ENCODE measurements around the gene OBP2B.
"Not testable (repeated sequence)": the region's sequence is repeated elsewhere in the genome, so short reads cannot be mapped to it uniquely, and the experiment has no call there.

The OBP2B gene

DNA sequence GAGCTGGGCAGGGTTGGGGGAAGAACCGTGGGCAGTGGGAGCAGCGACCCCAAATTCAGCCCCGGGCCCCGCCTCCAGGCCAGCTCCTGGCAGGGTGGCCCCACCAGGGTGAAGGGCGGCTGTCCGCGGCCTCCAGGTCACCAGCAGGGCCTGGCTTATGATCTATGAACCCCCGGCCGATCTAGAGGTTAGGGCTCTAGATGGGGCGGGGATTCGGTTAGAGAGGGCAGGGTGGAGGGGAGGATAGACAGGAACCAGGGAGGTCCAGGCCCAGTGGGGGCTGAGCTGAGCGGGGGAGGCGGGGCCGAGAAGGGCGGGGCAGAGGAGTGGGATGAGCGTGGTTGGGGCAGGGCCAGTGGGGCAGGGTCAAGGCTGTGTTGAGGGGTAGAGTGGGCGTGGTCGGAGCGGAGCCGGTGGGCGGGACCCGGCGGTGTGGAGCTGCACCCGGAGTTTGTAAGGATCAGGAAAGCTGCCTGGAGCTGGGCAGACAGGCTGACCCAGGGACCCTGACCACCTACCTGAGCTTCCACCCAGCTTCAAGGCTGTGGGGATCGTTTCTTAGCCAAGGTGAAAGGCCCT, 29.3 kb upstream of the OBP2B start:
- peak; percentile 10 for DNase-seq (ENCODE audit: low read depth)

DNA sequence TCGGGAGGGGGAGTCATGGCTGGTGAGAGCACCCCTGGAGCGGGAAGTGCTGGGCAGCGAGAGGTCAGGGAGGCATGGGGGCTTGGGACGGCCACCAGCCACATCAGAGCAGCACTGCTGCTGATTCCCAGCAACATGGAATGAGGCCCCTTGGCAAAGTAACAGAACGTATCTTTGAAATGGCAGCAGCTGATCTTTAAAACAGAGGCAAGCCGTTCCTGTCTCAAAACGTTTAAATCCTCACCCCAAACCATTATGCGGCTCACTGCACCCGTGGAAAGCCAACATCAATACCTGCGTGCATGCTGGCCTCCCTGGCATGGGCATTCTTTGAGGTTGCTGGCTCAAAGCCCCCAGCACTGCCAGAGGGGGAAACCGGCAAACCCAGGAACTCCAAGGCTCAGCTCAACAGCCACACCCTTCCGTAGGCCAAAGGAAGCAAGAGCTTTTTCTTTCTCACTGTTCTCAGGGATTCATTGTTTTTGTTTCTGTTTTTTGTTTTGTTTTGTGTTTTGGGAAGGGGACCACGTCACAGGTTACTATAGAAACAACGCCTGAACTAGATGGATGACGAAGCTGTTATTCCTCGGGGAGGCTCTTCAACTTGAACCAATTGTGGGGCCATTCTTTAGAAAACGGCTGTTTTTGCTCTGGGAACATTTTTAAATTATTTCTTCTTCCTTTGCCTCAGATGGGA, 28.1 kb upstream of the OBP2B start:
- no peak for DNase-seq (ENCODE audit: low read depth)

DNA sequence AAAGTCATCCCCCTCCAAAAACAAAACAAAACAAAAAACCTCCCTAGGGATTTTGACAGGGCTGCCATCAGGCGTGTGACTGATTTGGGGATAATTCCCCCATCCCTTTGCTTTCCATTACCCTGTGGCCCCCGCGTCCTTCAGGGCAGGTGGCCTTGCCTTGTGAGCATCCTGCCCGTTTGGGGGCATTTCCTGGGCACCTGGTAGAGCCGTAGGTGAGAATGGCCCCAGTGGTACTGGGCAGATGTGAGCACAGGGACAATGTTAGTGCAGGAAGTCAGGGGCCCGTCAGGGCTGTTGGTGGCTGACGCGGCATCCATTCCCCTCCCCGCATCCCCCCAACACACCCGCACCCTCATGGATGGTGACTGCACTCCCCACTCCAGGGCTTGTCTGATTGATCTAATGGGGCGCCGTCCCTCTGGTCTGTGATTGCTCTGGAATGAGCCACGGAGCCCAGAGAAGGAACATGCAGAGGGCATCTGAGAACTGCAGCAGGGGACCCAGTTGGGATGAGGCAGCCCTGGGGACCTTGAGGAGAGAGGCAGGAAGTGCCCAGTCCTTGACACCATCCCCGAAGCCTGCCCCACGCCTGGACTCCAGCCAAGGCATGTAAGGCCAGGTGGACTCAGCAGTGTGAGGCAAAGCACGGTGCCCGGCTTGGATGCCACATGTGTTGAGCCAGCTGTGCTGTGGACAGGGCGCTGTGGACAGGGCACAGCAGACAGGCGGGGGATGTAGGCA, 27.4 kb upstream of the OBP2B start:
- DNase-seq (ENCODE audit: low read depth), result not testable (repeated sequence)

DNA sequence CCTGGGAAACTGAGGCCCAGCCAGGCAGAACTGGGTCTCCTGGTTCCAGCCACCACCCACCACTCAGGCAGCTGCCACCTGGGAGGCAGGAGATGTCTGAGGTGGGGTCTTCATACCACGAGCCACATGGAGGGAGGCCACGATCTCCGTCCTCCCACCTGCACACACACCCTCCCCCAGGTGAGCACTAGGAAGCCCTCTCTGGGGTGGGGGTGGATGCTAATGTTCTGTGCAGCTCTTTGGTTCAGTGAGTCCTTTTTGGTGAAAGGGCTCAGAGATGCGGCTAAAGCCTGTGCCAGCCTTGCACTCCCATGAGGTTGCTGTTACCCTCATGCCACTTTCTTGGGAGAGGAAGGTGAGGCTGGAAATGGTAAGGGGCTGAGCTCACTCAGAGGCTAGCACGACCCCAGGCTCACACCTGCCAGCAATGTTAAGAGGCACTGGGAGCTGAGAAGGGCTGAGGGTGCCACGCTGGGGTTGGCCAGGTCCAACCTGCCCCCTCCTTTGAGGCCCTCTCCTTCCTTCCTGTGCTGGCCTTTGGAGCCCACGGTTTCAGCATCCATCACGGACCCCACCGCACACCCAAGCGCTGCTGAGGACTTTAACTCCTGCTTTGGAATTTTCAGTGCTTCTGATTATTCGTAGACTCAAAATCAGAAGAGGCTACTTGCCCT, 26.6 kb upstream of the OBP2B start:
- DNase-seq (ENCODE audit: low read depth), result no peak

DNA sequence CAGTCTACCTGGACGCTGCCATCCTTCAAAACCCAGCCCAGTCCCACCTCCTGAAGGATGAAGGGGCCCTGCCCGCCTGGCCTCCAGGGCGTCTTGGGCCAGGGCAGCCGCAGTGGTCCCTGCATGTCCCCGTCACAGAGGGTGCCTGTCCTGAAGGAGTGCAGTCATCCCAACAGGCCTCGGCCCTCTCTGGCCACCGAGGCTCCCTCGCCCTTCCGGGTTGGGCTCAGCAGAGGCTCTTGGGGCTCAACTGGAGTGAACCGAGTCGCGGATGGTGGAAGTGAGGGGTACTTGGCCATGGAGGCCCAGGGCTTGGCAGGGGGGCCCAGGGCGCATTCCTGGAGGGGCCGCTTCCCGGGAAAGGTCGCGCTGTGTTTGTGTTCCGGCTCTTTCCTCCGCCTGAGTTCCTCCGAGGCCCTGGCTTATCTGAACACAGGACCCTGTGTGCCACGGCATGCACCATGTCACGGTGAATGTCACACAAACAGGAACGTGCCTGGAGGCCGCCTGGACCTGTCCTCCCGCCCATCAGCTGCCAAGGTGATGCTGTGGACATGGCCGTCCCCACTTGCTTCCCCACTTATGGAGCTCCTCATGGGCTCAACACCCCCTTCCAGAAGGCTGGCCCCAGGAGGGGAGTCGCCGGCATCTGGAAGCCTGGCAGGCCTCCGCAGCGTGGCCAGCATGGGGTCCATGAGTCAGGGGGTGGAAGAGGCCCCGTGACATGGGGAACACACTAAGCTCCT, 25.7 kb upstream of the OBP2B start:
- DNase-seq (ENCODE audit: low read depth), result no peak

DNA sequence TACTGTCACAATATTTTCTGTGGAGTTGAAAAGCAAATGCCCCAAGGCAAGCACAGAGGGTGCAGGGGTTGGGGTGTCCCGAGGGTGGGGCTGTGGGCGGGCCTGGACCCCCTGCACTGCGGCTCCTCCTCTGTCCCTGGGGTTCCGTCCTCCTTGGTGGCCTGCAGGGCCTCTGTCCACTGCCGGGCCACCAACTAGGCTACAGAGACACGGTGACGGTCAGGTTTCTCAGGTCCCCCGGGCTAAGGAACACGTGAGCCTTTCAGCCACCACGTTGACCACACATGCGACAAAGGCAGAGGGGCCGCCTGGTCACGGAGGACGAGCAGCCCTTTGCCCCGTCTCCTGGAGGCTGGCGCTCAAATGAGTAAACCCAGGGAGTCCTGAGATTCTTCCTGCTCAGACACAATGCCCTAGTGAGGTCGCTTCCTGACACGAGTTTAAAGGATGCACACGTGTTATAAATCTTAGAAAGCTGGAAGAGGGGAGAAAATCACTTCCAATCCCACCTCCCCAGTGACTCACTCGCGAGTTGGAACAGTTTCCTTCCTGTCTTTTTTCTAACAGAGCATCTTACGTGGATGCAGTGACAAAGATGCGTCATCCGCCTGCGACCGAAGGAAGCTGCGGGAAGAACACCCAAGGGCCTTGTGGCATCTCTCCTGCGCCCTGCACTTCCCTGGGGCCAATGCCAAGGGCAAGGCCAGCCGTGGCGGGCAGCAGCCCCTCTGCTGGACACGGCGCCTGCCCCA, 24.8 kb upstream of the OBP2B start:
- no peak for DNase-seq (ENCODE audit: low read depth)

DNA sequence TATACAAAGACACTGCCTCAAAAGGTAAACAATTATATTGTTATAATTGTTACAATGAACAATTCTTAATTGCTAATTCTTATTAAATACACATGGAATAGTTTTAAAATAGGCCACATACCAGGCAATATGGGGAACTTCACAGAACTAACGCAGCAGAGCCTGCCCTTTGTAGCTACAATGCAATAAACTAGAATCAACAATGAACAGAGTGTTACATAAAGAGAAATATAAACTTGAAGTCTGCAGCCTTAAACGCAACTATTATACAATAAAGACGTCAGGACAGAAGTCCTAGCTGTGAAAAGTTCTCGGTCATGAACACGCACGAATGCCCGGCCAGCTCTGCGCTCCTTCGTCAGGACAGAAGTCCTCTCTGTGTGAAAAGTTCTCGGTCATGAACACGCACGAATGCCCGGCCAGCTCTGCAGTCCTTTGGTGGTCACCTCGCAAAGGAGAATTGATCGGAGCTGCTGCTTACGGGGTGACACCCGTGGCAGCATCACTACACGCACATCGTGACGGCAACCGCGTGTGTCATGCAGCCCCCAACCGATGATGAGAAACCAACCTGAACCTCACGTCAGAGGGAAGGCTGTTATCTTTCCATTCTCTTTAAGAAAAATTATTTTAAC, 23.0 kb upstream of the OBP2B start:
- not testable (repeated sequence) for DNase-seq (ENCODE audit: low read depth)

DNA sequence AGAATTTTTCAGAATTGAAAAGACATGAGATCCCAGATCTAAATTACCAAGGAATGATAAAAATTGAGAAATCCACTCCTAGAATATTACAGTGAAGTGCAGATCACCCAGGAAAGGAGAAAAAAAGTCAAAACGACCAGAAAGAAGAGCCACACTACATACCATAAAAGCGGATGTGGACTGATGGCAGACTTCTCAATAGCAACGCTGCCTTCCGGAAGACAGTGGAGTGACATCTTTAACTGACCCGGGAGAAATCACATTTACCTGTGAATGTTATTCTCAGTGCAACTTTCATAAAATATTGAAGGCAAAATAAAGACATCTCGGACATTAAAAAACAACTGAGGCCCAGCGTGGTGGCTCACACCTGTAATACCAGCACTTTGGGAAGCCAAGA, 21.5 kb upstream of the OBP2B start:
- not testable (repeated sequence) for DNase-seq (ENCODE audit: low read depth)

DNA sequence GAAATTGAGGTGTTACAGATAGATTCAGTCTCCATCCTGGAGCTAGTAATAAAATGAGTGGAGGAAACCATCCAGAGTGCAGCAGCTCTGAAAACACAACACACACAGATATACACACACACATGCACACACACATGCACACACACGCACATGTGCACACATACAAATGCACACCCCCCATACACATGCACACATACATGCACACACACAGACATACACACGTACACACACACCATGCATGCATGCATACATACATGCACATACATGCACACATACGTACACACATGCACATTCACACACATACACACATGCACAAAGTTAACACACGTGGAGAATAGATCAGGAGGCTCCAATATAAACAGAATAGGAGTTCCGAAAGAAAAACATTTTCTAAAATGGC, 21.0 kb upstream of the OBP2B start:
- no peak for DNase-seq (ENCODE audit: low read depth)

DNA sequence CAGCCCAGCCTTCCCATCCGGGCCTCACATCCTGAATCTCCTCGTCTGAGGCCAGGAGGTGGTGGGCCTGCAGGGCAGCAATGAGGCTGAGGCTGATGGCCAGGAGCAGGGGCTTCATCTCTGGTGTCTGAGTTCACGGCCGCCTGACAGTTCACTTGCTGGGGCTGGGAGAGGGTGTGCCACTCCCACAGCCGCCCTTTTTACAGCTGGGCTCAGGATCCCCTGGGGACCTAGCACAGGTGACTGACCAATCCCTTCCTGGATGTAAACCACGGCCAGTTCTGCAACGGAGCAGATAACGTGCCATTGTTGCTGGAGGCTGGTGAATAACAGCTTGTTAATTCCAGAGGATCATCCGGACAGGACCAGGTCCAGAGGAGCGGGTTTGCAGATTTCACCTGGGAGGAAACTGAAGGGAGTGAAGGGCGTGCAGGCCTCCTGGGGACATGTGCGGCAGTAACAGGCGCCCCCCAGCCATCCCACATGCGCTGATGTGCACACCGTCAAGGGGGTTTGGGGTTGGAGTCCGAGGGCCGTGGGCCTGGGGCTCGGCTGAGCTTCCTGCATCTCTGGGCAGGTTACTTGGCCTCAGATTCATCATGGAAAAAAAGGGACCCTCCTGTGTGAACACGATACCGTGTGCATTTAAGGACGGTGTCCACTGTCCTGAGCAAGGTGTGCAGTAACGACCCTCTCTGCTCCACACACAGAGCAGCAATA, 19.6 kb upstream of the OBP2B start:
- not testable (repeated sequence) for DNase-seq (ENCODE audit: low read depth)

DNA sequence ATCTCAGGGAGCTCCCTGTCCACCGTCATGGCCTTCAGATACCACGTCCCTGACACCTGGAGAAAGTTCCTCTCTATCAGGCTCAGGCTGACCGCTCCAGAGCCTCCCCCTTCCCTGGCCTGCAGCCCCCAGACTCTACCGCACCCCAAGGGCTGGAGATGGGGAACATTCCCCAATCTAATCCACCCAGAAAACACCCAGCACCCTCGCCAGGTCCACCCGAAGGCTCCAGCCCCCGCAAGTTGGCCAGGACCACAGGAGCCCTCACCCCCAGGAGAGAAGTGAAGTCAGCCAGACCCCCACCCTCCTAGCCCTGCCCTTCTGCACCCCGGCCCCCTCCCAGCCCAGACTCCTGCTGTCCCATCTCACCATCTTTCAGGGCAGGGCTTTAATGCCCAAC, 18.9 kb upstream of the OBP2B start:
- DNase-seq (ENCODE audit: low read depth), result not testable (repeated sequence)

DNA sequence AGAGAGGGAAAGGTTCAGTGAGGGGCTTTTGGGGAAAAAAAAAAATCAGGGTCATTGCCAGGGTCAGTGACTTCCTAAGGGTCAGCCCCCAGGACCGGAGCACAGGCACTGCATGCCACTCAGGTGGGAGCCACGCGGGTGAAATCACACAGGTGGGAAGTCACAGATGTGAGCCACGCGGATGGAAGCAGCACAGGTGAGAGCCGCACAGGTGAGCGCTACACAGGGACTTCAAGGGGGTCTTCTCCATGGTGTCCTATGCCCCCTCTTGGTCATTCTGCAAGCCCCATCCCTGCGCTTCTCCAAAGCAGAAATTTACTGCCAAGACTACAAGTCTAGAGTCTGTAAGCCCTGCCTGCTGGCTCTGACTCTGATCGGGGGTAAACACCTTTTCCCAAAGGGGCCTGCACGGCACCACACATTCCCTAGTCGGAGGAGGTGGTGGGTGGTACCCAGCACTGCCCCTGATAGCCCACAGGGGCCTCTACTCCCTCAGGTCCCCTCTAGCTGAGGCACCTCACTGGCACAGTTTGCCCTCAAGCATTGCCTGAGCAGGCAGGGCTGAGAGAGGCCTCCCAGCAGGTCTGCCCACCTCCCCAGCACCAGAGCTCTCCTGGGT, 18.3 kb upstream of the OBP2B start:
- no peak for DNase-seq (ENCODE audit: low read depth)

DNA sequence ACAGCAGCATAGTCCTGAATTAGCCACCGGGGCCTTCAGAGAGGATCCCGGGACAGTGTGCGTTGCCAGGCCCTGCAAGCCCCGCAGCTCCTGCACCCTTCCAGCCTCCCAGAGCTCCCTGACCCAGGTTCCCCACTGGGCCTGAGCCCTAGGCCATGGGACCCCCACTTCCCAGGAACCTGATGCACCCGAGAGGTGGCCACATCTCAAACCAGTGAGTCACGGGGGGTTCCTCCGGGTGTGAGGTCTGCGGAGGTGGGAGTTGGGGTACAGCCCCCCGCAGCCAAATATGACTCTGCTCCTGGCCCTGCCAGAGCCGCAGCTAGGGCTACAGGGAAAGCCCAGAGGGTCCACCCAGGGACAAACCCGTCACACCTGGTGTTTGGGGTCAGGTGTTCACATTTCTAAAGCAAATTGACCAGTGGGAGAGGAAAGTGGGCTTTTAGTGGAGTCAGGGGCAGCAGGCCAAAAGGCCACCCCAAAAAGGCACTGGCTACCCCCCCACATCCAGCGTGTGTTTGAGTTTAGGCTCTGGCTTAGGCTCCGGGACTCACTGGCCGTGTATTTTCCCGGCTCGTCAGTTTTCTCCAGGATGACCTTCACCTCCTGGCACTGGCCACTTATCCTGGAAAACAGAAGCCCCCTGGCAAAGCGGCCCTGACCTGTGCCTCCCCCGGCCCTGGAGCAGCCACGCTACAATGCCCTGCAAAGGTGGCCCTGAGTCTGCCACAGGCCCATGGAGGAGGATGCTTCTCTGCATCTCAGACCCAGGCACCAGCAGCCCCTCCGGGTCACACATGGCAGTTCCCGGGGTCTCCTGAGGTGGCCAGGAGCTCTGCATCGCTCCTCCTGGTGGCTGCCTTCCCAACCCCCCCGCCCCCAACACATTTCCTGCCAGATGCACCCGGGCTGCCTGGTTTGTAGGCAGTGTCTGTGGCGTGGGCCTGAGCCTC, 17.4 kb upstream of the OBP2B start:
- DNase-seq (ENCODE audit: low read depth), result no peak

DNA sequence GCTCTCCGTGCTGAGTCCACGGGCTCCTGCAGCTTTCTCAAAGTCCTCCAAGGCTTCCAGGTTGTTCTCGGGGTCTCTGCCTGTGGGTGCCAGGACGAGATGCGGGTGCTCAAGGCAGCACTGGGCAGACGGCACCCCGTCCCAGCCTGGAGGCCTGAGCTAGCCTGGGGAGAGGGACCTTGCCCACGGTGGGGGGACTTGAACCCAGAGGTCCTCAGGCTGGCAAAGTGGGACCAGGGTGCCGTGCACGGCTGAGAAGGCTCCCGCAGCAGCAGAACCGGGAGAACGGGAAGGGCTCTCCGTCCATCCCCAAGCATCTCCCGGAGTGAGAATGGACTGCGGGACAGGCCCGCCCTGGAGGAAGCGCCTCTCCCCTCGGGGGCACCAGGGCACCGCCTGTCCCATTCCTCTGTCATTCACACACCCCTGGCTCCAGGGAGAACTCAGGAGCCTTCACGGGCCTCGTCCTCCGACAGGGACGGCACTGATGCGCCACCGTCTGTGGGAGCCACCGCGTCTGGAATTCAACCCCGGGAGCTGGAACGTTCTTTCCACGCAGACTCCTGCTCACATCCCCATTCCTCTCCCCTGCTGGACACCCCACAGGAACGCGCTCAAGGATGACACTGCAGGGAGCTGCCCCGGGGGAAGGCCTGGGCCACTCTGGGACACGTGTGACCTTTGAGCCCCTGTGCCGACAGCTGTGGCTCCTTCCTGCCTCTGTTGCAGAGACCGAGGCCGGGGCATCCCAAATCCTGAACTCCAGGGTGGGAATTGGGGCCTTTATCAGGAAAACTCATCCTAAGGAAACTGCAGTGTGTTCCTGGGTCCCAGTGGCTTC, 16.3 kb upstream of the OBP2B start:
- no peak for DNase-seq (ENCODE audit: low read depth)

DNA sequence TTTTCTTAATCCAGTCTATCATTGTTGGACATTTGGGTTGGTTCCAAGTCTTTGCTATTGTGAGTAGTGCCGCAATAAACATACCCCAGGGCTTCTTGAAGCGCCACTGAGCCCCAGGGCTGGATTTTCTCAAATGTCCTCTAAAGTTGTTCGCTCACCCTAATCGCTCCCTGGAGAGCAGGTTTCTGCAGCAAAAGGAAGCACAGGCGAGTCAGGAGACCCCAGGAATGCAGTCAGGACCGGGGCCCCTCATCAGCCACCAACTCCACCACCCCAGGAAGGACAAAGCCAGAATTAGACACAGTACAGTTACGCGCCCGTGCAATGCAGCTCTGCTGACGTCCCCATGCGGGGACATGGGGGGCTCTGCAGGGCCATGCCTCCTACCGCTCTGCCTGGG, 15.7 kb upstream of the OBP2B start:
- DNase-seq (ENCODE audit: low read depth), result no peak

DNA sequence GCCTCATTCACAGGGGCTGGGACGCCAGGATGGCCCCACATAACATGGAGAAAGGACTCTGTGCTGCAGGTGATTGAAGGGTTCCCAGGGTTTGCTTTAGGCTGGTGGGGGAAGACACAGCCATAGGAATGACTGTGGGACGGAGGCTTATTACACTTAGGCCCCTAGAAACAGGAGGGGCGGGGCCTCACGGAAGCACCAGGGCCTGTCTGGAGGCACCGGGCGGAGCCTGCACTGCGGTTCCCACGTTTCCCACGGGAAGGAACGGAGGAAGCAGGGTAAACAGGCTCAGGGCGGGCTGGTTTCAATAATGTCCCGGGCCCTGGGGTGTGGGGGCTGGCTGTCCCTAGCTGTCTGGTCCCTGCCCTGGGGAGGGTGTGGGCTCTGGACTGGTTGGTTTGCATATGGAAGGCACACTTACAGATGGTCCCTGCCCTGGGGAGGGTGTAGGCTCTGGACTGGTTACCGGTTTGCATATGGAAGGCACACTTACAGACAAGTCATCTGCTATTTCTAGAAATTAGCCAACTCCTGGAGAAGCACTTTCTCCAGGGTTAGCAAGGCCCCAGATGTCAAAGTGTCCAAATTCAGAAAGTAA, 14.2 kb upstream of the OBP2B start:
- not testable (repeated sequence) for DNase-seq (ENCODE audit: low read depth)

DNA sequence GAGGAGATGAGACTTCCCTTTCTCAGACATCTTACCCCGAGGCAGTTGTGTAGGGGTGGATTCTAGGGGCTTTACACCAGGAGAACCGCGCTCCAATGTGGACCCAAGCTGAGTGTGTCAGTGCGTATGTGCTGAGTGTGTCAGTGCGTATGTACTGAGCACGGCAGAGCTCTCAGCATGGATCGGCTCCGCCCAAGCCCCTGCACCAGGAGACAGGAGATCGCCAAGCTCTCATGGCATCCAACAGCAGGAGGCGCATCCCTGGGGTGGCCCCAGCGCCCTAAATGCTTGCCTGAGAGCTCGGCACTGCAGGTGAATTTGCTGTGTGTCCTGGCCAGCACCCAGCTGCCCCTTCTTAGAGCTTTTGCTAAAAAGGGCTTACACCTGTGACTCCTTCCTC, 12.9 kb upstream of the OBP2B start:
- DNase-seq (ENCODE audit: low read depth), result not testable (repeated sequence)

Data from stimulated activated CD8-positive, alpha-beta memory T cell treated with anti-CD3 and anti-CD28 coated beads, Interleukin-12 subunit alpha, Interleukin-12 subunit beta, amount 100 ng/mL, for 4 hours (primary cell).